ENCODE results near the gene ZNF579.

DNA sequence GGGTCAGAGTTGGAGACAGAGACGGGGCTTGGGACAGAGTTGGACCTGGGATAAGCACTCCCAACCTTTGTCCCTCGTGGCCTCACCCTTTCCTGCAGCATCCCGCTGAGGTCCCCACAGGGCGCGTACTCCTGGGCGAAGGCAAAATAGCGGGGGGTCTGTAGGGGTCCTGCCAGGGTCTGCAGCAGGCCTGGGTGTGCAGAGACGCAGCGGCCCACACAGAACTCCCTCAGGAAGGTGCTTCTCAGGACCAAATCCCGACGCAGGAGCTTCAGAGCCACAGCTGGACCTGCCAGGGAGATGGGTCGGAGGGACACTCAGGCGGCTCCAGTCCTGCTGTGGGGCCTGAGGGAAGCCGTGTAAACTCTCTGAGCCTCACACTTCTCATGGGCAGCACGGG, 36.6 kb downstream of the ZNF579 start:
- TF ChIP-seq TAF1 (IDR thresholded peaks at IDR 0.05; ENCODE audit: borderline replicate concordance, insufficient read depth, low read length) (no peak), SIN3A (IDR thresholded peaks at IDR 0.05; ENCODE audit: borderline replicate concordance, insufficient read depth, low read length) (no peak), POLR2AphosphoS5 (IDR thresholded peaks at IDR 0.05; ENCODE audit: low read depth, low read length) (no peak)
- TF ChIP-seq, protein P1, sequence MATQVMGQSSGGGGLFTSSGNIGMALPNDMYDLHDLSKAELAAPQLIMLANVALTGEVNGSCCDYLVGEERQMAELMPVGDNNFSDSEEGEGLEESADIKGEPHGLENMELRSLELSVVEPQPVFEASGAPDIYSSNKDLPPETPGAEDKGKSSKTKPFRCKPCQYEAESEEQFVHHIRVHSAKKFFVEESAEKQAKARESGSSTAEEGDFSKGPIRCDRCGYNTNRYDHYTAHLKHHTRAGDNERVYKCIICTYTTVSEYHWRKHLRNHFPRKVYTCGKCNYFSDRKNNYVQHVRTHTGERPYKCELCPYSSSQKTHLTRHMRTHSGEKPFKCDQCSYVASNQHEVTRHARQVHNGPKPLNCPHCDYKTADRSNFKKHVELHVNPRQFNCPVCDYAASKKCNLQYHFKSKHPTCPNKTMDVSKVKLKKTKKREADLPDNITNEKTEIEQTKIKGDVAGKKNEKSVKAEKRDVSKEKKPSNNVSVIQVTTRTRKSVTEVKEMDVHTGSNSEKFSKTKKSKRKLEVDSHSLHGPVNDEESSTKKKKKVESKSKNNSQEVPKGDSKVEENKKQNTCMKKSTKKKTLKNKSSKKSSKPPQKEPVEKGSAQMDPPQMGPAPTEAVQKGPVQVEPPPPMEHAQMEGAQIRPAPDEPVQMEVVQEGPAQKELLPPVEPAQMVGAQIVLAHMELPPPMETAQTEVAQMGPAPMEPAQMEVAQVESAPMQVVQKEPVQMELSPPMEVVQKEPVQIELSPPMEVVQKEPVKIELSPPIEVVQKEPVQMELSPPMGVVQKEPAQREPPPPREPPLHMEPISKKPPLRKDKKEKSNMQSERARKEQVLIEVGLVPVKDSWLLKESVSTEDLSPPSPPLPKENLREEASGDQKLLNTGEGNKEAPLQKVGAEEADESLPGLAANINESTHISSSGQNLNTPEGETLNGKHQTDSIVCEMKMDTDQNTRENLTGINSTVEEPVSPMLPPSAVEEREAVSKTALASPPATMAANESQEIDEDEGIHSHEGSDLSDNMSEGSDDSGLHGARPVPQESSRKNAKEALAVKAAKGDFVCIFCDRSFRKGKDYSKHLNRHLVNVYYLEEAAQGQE (IDR thresholded peaks at IDR 0.05; ENCODE audit: insufficient read depth in 1 of 2, low read depth in 2 of 2, low read length in 2 of 2): no peak

Measured in PFSK-1 (cell line).